Measurements from ENCODE around the gene CEP89.
"Not testable (repeated sequence)": the region's sequence is repeated elsewhere in the genome, so short reads cannot be mapped to it uniquely, and the experiment has no call there.

Gene CEP89

GRCh38 chr19:32868206-32868950, 103.4 kb downstream of the CEP89 start:
- no peak for DNase-seq

- DNase-seq: not testable (repeated sequence)
Observed at GRCh38 chr19:32867436-32867835, 104.3 kb downstream of the CEP89 start.

GRCh38 chr19:32866564-32867265, 105.0 kb downstream of the CEP89 start:
- no peak for DNase-seq

- DNase-seq: no peak
Observed at GRCh38 chr19:32866061-32866460, 105.7 kb downstream of the CEP89 start.

- no peak for DNase-seq
Observed at GRCh38 chr19:32865326-32865725, 106.4 kb downstream of the CEP89 start.

- no peak for DNase-seq
Observed at GRCh38 chr19:32864318-32865007, 107.3 kb downstream of the CEP89 start.

GRCh38 chr19:32863841-32864240, 107.9 kb downstream of the CEP89 start:
- no peak for DNase-seq

- DNase-seq: no peak
Observed at GRCh38 chr19:32863301-32863700, 108.5 kb downstream of the CEP89 start.

GRCh38 chr19:32862741-32863140, 109.0 kb downstream of the CEP89 start:
- DNase-seq: no peak

- DNase-seq: no peak
Observed at GRCh38 chr19:32862173-32862572, 109.6 kb downstream of the CEP89 start.

GRCh38 chr19:32861596-32861995, 110.2 kb downstream of the CEP89 start:
- DNase-seq: no peak

- no peak for DNase-seq
Observed at GRCh38 chr19:32859591-32859990, 112.2 kb downstream of the CEP89 start.

GRCh38 chr19:32858559-32858958, 113.2 kb downstream of the CEP89 start:
- DNase-seq: no peak

- DNase-seq: no peak
Observed at GRCh38 chr19:32858155-32858554, 113.6 kb downstream of the CEP89 start.

- no peak for DNase-seq
Observed at GRCh38 chr19:32857584-32857983, 114.2 kb downstream of the CEP89 start.

- DNase-seq: not testable (repeated sequence)
Observed at GRCh38 chr19:32856818-32857217, 114.9 kb downstream of the CEP89 start.

- no peak for DNase-seq
Observed at GRCh38 chr19:32852216-32852615, 119.5 kb downstream of the CEP89 start.

- not testable (repeated sequence) for DNase-seq
Observed at GRCh38 chr19:32848035-32848434, 123.7 kb downstream of the CEP89 start.

- no peak for DNase-seq
Observed at GRCh38 chr19:32843716-32844245, 128.0 kb downstream of the CEP89 start.

GRCh38 chr19:32842061-32842460, 129.7 kb downstream of the CEP89 start:
- no peak for DNase-seq

- DNase-seq: no peak
Observed at GRCh38 chr19:32837531-32837930, 134.2 kb downstream of the CEP89 start.

GRCh38 chr19:32833388-32833787, 138.4 kb downstream of the CEP89 start:
- DNase-seq: not testable (repeated sequence)

- DNase-seq: not testable (repeated sequence)
Observed at GRCh38 chr19:32832825-32833224, 138.9 kb downstream of the CEP89 start.

GRCh38 chr19:32832094-32832493, 139.7 kb downstream of the CEP89 start:
- not testable (repeated sequence) for DNase-seq

Data from activated naive CD4-positive, alpha-beta T cell treated with anti-CD3 and anti-CD28 coated beads, Interleukin-2, amount 50 U/mL, for 16 hours (primary cell).